GM18867 (cell line): ENCODE results near the gene IGFL1.
"Not testable (repeated sequence)": the region's sequence is repeated elsewhere in the genome, so short reads cannot be mapped to it uniquely, and the experiment has no call there.

Source experiments
- ATAC-seq: cut with Tn5 transposase; IDR thresholded peaks from one replicate; pipeline ENCODE4 v1.9.1; 2021; ENCODE audit warnings: mild to moderate bottlenecking, moderate library complexity; ENCODE audit not compliant: unreplicated experiment

IGFL1 gene

GRCh38 chr19:46229442-46229841 is at the start of gene IGFL1:
TSS of gene IGFL1 (plus strand) at chr19:46229742. CDS start at chr19:46229775, 33 bp downstream.
- no peak for ATAC-seq

GRCh38 chr19:46180701-46181387 is 48.7 kb upstream of the IGFL1 start:
- ATAC-seq: no peak

GRCh38 chr19:46181388-46181779 is 48.2 kb upstream of the IGFL1 start:
- no peak for ATAC-seq

GRCh38 chr19:46182476-46182875 is 47.1 kb upstream of the IGFL1 start:
- no peak for ATAC-seq

GRCh38 chr19:46184775-46185710 is 44.5 kb upstream of the IGFL1 start:
- not testable (repeated sequence) for ATAC-seq

GRCh38 chr19:46186101-46186716 is 43.3 kb upstream of the IGFL1 start:
- ATAC-seq: no peak

GRCh38 chr19:46186717-46187101 is 42.8 kb upstream of the IGFL1 start:
- ATAC-seq: no peak

- ATAC-seq: no peak
These were observed 39.3 kb upstream of the IGFL1 start for GRCh38 chr19:46189971-46190888.

GRCh38 chr19:46191356-46191755 is 38.2 kb upstream of the IGFL1 start:
- ATAC-seq: no peak

GRCh38 chr19:46191972-46192371 is 37.6 kb upstream of the IGFL1 start:
- ATAC-seq: no peak

- not testable (repeated sequence) for ATAC-seq
These were observed 36.9 kb upstream of the IGFL1 start for GRCh38 chr19:46192626-46192991.

GRCh38 chr19:46192992-46193650 is 36.4 kb upstream of the IGFL1 start:
- no peak for ATAC-seq

- no peak for ATAC-seq
These were observed 35.9 kb upstream of the IGFL1 start for GRCh38 chr19:46193678-46194077.

- ATAC-seq: no peak
These were observed 34.4 kb upstream of the IGFL1 start for GRCh38 chr19:46195104-46195503.

- not testable (repeated sequence) for ATAC-seq
These were observed 33.6 kb upstream of the IGFL1 start for GRCh38 chr19:46195919-46196318.

GRCh38 chr19:46196410-46197124 is 33.0 kb upstream of the IGFL1 start:
- no peak for ATAC-seq

GRCh38 chr19:46197314-46198070 is 32.0 kb upstream of the IGFL1 start:
- no peak for ATAC-seq

- no peak for ATAC-seq
These were observed 30.8 kb upstream of the IGFL1 start for GRCh38 chr19:46198756-46199155.
